ES-I3 (cell line): ENCODE data around the gene PROX1.

Source experiments
- H3K36me3 ChIP-seq: 2 replicates; pipeline ENCODE4 v1.6.1; 2013; ENCODE audit warnings: mild to moderate bottlenecking, low read length, control low read depth, moderate library complexity; ENCODE audit not compliant: insufficient read depth
- H3K4me1 ChIP-seq: 2 replicates; pipeline ENCODE4 v1.6.1; 2013; ENCODE audit warnings: mild to moderate bottlenecking, control low read depth, low read length; ENCODE audit not compliant: insufficient read depth
- H3K9ac ChIP-seq: 2 replicates; pipeline ENCODE4 v1.6.1; 2013; ENCODE audit warnings: low read depth, mild to moderate bottlenecking, low read length, moderate library complexity
- H3K9me3 ChIP-seq: 2 replicates; pipeline ENCODE4 v1.6.1; 2013; ENCODE audit warnings: mild to moderate bottlenecking, low read length, moderate library complexity; ENCODE audit not compliant: control insufficient read depth, insufficient read depth

PROX1 gene

DNA sequence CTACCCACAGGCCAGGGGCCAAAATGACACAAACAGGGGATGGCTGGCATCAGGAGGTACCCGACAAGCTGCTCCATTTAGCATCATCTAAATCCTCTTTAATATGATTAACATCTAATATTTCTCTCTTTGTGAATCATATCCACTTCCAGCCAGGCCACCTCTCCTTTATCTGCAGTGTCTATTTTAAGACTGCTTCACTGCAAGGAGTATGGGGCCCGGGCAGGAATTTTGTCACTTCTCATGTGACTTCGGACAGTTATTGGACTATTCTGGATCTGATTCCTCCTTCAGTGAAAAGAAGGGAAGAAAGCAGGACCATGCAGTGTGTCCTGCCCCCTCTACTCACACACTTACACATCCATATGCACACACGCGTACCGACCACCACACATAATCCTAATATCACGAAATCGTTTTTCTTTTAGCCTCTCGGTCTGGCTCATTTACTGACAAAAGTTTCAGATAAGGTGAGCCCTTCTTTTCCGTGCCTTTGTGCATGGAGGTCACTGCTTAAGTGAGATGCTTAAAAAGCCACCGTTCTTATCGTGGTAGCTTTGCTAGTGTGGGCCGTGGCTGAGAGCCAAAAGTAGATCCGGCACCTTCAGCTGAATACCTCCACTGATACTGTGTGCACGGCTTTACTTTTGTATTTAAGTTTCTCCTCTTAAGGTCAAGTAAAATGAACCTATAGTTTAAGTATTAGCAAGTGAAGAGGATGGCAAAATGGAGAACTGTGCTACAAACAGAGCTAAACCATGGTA is 26.0 kb downstream of the PROX1 start:
- Histone ChIP-seq H3K9me3 (no peaks in the 10 kb centered on the region), H3K4me1 (0 out of 2 replicates have a peak, but pooled peaks cover 4% of the 10 kb centered on the region), H3K36me3 (no peaks in the 10 kb centered on the region), H3K9ac (no peak overlapping the region)

GRCh38 chr1:214014730-214015129 is 27.0 kb downstream of the PROX1 start:
- no peaks in the 10 kb centered on the region for H3K9me3 ChIP-seq
- H3K36me3 ChIP-seq: no peaks in the 10 kb centered on the region
- H3K4me1 ChIP-seq: 0 out of 2 replicates have a peak, but pooled peaks cover 4% of the 10 kb centered on the region
- H3K9ac ChIP-seq: no peak overlapping the region

- Histone ChIP-seq H3K36me3 (no peaks in the 10 kb centered on the region; the same call in 1 of the 2 replicates), H3K9me3 (no peaks in the 10 kb centered on the region)
Measured at GRCh38 chr1:214017191-214017982, 29.6 kb downstream of the PROX1 start.

GRCh38 chr1:214018386-214019268 is 30.9 kb downstream of the PROX1 start:
- Histone ChIP-seq H3K4me1 (0 out of 2 replicates have a peak, but pooled peaks cover 6% of the 10 kb centered on the region), H3K9me3 (no peaks in the 10 kb centered on the region), H3K9ac (no peak overlapping the region), H3K36me3 (no peaks in the 10 kb centered on the region; the same call in 1 of the 2 replicates)

More at GRCh38 chr1:214017191-214017982, 29.6 kb downstream of the PROX1 start:
- Histone ChIP-seq H3K9ac (no peak overlapping the region), H3K4me1 (0 out of 2 replicates have a peak, but pooled peaks cover 5% of the 10 kb centered on the region)

DNA sequence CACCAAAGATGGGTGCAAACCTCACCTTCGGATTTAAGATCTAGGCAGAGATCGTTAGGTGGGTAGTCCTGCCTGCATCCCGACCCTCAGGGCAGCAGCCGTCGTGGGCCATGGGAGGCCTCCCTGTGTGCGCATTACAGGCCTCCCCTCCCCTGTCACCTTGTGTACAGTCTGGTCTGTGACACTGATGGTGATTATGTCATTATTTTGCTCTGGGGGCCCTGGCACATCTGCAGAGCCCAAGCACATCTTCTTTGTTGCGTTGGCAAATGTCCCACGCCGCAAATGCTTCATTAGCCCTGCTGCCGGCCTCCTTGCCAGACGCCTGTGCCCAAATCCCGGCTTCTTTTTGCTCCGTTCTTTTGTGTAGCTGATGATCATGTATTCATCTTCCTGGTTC is 31.7 kb downstream of the PROX1 start:
- H3K36me3 ChIP-seq: no peaks in the 10 kb centered on the region; the same call in 1 of the 2 replicates
- 0 out of 2 replicates have a peak, but pooled peaks cover 6% of the 10 kb centered on the region for H3K4me1 ChIP-seq
- no peak overlapping the region for H3K9ac ChIP-seq

DNA sequence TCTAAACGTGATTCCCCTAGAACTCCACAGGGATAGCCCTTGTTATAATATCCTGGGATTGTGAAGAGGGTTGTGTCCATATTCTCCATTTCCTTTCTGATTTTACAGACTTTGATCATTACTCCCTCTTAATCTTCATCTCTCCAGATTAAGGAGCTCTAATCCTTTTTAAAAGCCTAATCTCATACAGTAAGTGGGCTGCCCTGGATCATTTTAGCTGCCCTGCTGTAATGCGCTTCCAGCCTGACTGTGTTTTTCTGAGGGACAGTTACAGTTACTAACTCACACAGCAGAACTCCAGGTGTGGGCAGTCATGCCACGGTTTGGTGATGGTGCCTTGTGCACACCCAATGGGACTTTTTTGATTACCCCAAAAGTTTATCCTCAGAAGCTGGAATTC is 33.5 kb downstream of the PROX1 start:
- H3K4me1 ChIP-seq: 0 out of 2 replicates have a peak, but pooled peaks cover 6% of the 10 kb centered on the region
- H3K9ac ChIP-seq: no peak overlapping the region
- no peaks in the 10 kb centered on the region; the same call in 1 of the 2 replicates for H3K36me3 ChIP-seq
- H3K9me3 ChIP-seq: no peaks in the 10 kb centered on the region

More for the DNA sequence above, 31.7 kb downstream of the PROX1 start:
- H3K9me3 ChIP-seq: no peaks in the 10 kb centered on the region

- Histone ChIP-seq H3K4me1 (peaks cover 8% of the 10 kb centered on the region), H3K9ac (no peak overlapping the region), H3K36me3 (no peaks in the 10 kb centered on the region; the same call in 1 of the 2 replicates), H3K9me3 (no peaks in the 10 kb centered on the region)
Measured at GRCh38 chr1:214022229-214022791, 34.5 kb downstream of the PROX1 start.

DNA sequence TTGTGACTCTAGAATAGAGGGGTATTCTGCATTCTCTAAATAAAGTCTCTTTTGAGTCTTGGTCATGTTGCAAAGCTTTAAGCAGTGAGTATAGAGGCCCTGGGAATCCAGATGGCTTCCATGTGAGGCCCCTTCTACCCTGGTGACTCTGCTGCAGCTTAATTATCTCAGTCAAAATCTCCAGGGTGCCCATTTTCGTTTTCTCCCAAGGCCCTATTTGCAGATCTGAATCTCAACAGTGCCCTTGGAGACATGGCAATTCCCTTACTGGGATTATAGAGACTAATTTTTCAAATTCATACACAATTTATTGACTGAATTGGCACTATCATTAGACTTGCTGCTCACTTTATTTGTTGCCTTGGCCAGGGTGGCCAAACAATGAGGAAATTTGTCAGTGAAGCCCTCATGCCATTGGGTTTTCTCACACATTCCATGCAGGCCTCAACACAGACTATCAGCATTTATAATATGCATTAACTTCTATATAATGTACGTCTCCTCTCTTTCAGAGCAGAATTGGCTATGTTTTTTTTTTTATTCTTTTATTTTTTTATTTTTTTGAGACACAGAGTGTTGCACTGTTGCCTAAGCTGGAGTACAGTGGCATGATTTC is 35.1 kb downstream of the PROX1 start:
- peaks cover 13% of the 10 kb centered on the region for H3K4me1 ChIP-seq
- no peaks in the 10 kb centered on the region; the same call in 1 of the 2 replicates for H3K36me3 ChIP-seq
- no peaks in the 10 kb centered on the region for H3K9me3 ChIP-seq
- no peak overlapping the region for H3K9ac ChIP-seq

DNA sequence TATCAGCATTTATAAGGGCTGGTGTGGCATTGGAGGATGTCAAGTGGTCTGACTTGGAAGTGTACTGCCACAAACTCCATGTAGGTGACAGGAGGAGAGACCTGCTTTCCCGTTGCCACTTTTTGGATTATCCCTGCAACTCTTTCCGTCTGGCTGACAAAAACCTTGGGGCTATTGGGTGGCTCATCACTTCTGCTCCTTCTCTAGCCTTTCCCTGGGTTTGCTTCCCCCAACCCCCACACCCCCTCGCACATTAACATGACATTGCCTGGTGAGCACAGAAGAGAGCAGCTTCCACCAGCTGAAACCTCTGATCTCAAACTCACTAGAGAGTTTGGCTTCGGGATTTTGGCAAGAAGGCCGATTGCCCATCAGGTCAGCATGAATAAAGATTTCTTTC is 39.2 kb downstream of the PROX1 start:
- Histone ChIP-seq H3K36me3 (no peaks in the 10 kb centered on the region; the same call in 1 of the 2 replicates), H3K9me3 (no peaks in the 10 kb centered on the region), H3K9ac (peak overlapping the region; percentile 30; the same call in 1 of the 2 replicates), H3K4me1 (peaks cover 49% of the 10 kb centered on the region)

DNA sequence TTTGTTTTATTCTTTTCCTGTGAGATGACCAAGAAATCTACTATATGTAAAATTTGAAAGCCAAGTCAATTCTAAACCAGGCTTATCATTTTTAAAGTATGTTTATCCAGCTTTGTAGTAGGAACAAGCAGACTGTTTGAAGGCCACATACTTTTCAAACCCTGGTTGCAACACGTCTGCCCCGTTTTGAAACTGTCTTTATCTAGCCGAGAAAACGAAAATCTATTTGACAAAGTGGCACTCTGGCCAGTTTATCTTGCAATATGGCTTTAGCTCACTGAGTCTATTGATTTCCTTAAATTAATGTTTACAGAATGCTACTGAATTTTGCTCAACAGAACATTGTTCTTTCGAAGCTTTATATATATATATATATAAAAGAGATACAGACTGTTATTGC is 39.7 kb downstream of the PROX1 start:
- Histone ChIP-seq H3K9ac (peak overlapping the region; percentile 30; the same call in 1 of the 2 replicates), H3K4me1 (peaks cover 46% of the 10 kb centered on the region)

DNA sequence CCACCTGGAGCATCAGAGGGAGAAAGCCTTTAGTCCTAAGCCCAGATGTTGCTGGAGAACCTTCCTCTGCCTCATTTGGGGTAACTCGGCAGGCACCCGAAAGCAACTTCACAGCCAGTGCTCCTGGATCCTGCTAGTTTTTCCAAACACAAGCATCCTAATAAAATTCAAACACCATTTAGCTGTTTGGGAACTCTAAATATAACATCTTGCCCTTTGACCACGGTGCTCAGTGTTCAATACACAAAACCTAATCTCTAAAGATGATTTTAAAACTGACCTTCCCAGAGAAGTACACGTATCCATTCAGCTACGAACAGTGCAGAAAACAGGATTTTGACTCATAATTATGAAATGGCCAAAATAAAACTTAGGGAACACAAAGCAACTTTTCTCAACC is 40.3 kb downstream of the PROX1 start:
- H3K4me1 ChIP-seq: peaks cover 46% of the 10 kb centered on the region
- no peaks in the 10 kb centered on the region for H3K9me3 ChIP-seq
- H3K9ac ChIP-seq: no peak overlapping the region
- no peaks in the 10 kb centered on the region for H3K36me3 ChIP-seq

More for the DNA sequence above, 39.7 kb downstream of the PROX1 start:
- H3K36me3 ChIP-seq: no peaks in the 10 kb centered on the region
- no peaks in the 10 kb centered on the region for H3K9me3 ChIP-seq

- no peak overlapping the region for H3K9ac ChIP-seq
- H3K9me3 ChIP-seq: no peaks in the 10 kb centered on the region
- peaks cover 46% of the 10 kb centered on the region for H3K4me1 ChIP-seq
- no peaks in the 10 kb centered on the region for H3K36me3 ChIP-seq
Measured at GRCh38 chr1:214028649-214029406, 41.1 kb downstream of the PROX1 start.

DNA sequence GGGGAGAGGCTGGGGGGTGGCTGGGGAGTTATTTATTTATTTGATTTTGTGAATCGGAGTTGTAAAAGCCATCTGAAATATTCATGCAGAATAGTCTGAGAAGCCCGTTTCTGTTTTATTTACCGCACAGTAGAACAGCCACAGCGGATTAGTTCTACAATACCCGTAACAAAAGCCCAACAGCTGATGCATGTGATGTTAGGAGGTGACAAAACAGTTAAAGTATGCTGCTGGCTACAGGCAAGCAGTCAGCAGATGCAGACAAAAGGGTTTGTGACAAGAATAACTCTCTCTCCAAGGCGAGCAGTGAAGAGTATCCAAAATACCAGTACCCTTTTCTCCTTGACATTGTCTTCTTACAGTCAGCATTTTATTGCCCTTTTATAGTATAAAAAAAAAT is 42.0 kb downstream of the PROX1 start:
- Histone ChIP-seq H3K4me1 (peaks cover 46% of the 10 kb centered on the region), H3K9ac (no peak overlapping the region), H3K9me3 (no peaks in the 10 kb centered on the region), H3K36me3 (no peaks in the 10 kb centered on the region)
